AG09319 (cell line): ENCODE data around the gene UPK2.

Experiments
- DNase-seq: peaks from one replicate; pipeline ENCODE4 v3.0.0-alpha.2; 2010; ENCODE audit warnings: low read depth; ENCODE audit errors: extremely low read depth
- CTCF ChIP-seq: IDR thresholded peaks from 2 replicates; pipeline ENCODE4 v1.5.1; 2011; ENCODE audit warnings: low read depth, mild to moderate bottlenecking, inconsistent platforms, low read length, moderate library complexity

The UPK2 gene

GRCh38 chr11:119006656-119007055, 50.6 kb downstream of the UPK2 start:
- DNase-seq, result no peak
- TF ChIP-seq CTCF, result no peak
